HepG2 (cell line): ENCODE data around the gene G0S2. TPM values are rescaled to one million over a fixed set of nuclear protein-coding genes. Genes with fewer than 3 reads are reported as not detected.

Experiments used
- FOXM1 ChIP-seq: sonication (generic); formaldehyde crosslinking; IDR thresholded peaks from 2 replicates; pipeline ENCODE4 v1.5.0; 2020; ENCODE audit warnings: missing genetic modification reagents
- polyA plus RNA-seq, 8 experiments: library from polyadenylated mRNA; depleted of rRNA in 3 of 8; stranded (reverse) in 7 of 8; unstranded in 1 of 8; fragments of >200 nt; fragmentation: Illumina TruSeq in 4 of 8; extraction: Trizol in 4 of 8; gene quantifications; 2 replicates each; pipeline versions ENCODE4 v1.2.1 to v1.2.3, GENCODE V29; 2011 to 2016; ENCODE audit warnings: low read depth in 4 of 8, missing spikeins in 1 of 8, mixed read lengths in 1 of 8; ENCODE audit not compliant: insufficient read depth in 1 of 8
- total RNA-seq, 5 experiments: library from RNA; depleted of rRNA; stranded (reverse); fragments of >200 nt; fragmentation: Illumina TruSeq; extraction: Trizol; gene quantifications; 2 replicates each; pipeline ENCODE4 v1.2.3, GENCODE V29; 2016; ENCODE audit warnings: low read depth in 1 of 5
- TF ChIP-seq, protein P1 (sequence below): sonication (generic); formaldehyde crosslinking; IDR thresholded peaks from 2 replicates; pipeline ENCODE4 v1.4.0; 2020; ENCODE audit warnings: mild to moderate bottlenecking, missing genetic modification reagents

The G0S2 gene
- total and polyA plus RNA-seq, 2 of the 13 experiments (the other 11 are each of a cell fraction or from before 2014, with no cell fraction given) = not detected

DNA sequence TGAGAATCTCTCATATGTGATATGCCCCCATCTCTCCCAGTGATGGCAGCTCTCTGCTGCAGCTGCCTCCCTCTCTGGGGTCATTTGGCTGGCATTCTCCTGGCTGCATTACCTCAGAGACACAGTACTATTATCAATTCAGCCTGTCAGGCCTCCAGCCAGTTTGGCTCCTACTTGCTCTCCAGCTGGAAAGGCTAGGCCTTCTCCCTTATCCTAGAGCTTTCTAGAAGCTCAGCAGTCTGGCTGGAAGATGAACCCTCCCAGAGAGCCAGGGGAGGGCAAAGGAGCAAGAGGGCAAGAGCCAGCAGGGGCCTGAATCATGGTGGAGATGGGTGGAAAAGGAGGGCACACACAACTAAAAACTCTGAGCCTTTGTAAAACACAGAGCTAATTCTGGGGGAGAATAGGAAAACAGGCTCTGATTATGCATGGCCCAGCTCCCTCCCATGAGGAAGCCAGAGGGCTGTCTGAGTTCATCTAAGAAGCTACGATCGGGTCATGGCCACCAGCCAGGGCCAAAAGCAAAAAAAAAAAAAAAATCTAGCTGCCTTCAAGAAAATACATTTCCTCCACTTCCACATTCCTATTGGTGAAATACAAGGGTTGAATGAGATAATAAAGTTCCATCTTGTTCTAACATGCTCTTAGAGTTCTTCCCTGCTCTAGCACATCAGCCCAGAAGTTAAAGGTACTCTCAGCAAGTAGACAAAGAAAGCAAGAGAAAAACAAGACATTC, 31.8 kb upstream of the G0S2 start (continued):
- TF ChIP-seq, protein P1, sequence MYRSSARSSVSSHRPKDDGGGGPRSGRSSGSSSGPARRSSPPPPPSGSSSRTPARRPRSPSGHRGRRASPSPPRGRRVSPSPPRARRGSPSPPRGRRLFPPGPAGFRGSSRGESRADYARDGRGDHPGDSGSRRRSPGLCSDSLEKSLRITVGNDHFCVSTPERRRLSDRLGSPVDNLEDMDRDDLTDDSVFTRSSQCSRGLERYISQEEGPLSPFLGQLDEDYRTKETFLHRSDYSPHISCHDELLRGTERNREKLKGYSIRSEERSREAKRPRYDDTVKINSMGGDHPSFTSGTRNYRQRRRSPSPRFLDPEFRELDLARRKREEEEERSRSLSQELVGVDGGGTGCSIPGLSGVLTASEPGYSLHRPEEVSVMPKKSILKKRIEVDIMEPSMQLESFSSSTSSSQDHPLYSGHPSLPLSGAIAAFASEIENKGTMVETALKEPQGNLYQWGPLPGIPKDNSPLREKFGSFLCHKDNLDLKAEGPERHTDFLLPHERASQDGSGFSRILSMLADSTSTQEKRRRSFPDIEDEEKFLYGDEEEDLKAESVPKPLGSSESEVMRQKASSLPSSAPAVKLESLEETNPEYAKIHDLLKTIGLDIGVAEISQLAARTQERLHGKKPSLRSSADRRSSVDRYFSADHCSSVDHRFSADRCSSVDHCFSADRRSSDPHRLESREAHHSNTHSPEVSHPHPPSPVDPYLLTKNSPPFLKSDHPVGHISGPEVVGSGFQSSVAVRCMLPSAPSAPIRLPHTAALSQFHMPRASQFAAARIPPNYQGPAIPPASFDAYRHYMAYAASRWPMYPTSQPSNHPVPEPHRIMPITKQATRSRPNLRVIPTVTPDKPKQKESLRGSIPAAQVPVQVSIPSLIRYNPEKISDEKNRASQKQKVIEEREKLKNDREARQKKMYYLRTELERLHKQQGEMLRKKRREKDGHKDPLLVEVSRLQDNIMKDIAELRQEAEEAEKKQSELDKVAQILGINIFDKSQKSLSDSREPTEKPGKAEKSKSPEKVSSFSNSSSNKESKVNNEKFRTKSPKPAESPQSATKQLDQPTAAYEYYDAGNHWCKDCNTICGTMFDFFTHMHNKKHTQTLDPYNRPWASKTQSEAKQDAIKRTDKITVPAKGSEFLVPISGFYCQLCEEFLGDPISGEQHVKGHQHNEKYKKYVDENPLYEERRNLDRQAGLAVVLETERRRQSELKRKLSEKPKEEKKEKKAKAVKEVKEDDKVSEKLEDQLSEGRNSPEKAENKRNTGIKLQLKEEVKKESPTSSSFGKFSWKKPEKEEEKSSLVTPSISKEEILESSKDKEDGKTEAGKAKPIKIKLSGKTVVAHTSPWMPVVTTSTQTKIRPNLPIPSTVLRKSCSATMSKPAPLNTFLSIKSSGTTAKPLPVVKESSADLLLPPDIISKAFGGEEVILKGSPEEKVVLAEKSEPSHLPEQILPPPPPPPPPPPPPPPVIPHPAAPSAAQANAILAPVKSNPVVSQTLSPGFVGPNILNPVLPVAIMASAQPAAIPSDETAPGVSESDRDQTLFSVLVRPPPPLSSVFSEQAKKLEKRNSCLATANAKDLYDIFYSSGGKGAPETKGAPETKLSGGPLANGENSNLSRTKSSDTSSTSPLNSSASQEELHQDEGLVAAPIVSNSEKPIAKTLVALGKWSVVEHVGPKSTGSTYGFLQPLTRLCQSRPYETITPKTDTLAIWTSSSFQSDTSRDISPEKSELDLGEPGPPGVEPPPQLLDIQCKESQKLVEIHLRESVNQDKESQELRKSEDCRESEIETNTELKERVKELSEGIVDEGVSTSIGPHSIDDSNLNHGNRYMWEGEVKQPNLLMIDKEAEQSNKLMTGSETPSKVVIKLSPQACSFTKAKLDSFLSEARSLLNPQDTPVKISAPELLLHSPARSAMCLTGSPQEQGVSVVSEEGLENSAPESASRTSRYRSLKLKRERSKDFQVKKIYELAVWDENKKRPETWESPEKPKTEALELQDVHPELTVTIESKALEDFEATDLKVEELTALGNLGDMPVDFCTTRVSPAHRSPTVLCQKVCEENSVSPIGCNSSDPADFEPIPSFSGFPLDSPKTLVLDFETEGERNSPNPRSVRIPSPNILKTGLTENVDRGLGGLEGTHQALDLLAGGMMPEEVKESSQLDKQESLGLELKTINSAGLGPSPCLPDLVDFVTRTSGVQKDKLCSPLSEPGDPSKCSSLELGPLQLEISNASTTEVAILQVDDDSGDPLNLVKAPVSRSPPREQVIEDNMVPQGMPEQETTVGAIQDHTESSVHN (CRISPR knock-in tag) = no peak
- no peak for TF ChIP-seq FOXM1 (CRISPR knock-in tag)
